Coronary artery (tissue), 2 donors: ENCODE measurements around the gene XBP1.
"Not testable (repeated sequence)": the region's sequence is repeated elsewhere in the genome, so short reads cannot be mapped to it uniquely, and the experiment has no call there.

Source experiments
- DNase-seq: peaks from one replicate; pipeline ENCODE4 v3.0.0-alpha.2; 2017; ENCODE audit warnings: low spot score
- H3K27ac ChIP-seq, 2 donors: fragments of 200-600 bp; sonication (generic); one replicate each; pipeline ENCODE4 v1.5.1; 2016 to 2019
- H3K4me3 ChIP-seq: fragments of 200-600 bp; sonication (generic); 2 replicates; pipeline ENCODE4 v1.5.1; 2016; ENCODE audit warnings: mild to moderate bottlenecking, moderate library complexity
- CTCF ChIP-seq: fragments of 200-600 bp; sonication (generic); IDR thresholded peaks from one replicate; pipeline ENCODE4 v1.5.1; 2019; ENCODE audit warnings: antibody characterized with exemption

The XBP1 gene

GRCh38 chr22:28826921-28827320, 26.6 kb upstream of the XBP1 start:
- no peak for TF ChIP-seq CTCF
- DNase-seq: no peak
- Histone ChIP-seq H3K4me3 (no peak overlapping the region), H3K27ac (no peak overlapping the region)

- not testable (repeated sequence) for DNase-seq, H3K27ac ChIP-seq, H3K4me3 ChIP-seq
Measured at GRCh38 chr22:28826430-28826829, 26.1 kb upstream of the XBP1 start.

GRCh38 chr22:28824455-28824854, 24.1 kb upstream of the XBP1 start:
- H3K27ac ChIP-seq: not testable (repeated sequence)

GRCh38 chr22:28822930-28823551, 22.7 kb upstream of the XBP1 start:
- H3K27ac ChIP-seq: no peak overlapping the region
- DNase-seq: no peak

More at GRCh38 chr22:28824455-28824854, 24.1 kb upstream of the XBP1 start:
- DNase-seq, H3K4me3 ChIP-seq: not testable (repeated sequence)

GRCh38 chr22:28821452-28821851, 21.1 kb upstream of the XBP1 start:
- DNase-seq: no peak
- no peak for TF ChIP-seq CTCF
- Histone ChIP-seq H3K4me3 (no peak overlapping the region), H3K27ac (no peak overlapping the region)

More at GRCh38 chr22:28822930-28823551, 22.7 kb upstream of the XBP1 start:
- no peak overlapping the region for H3K4me3 ChIP-seq
- TF ChIP-seq CTCF: no peak

GRCh38 chr22:28820885-28821284, 20.5 kb upstream of the XBP1 start:
- TF ChIP-seq CTCF: no peak
- H3K27ac ChIP-seq: no peak overlapping the region
- no peak overlapping the region for H3K4me3 ChIP-seq
- no peak for DNase-seq

GRCh38 chr22:28819253-28820096, 19.1 kb upstream of the XBP1 start:
- no peak for TF ChIP-seq CTCF
- Histone ChIP-seq H3K4me3 (no peak overlapping the region), H3K27ac (peak overlapping the region; percentile 44 to 54)
- DNase-seq: no peak
